ENCODE measurements around the gene SH3BP5.
A peak's percentile ranks its signal among the peaks of the same experiment; 100 is the strongest.
"Not testable (repeated sequence)": the region's sequence is repeated elsewhere in the genome, so short reads cannot be mapped to it uniquely, and the experiment has no call there.

Gene SH3BP5, protein sequence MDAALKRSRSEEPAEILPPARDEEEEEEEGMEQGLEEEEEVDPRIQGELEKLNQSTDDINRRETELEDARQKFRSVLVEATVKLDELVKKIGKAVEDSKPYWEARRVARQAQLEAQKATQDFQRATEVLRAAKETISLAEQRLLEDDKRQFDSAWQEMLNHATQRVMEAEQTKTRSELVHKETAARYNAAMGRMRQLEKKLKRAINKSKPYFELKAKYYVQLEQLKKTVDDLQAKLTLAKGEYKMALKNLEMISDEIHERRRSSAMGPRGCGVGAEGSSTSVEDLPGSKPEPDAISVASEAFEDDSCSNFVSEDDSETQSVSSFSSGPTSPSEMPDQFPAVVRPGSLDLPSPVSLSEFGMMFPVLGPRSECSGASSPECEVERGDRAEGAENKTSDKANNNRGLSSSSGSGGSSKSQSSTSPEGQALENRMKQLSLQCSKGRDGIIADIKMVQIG

DNA sequence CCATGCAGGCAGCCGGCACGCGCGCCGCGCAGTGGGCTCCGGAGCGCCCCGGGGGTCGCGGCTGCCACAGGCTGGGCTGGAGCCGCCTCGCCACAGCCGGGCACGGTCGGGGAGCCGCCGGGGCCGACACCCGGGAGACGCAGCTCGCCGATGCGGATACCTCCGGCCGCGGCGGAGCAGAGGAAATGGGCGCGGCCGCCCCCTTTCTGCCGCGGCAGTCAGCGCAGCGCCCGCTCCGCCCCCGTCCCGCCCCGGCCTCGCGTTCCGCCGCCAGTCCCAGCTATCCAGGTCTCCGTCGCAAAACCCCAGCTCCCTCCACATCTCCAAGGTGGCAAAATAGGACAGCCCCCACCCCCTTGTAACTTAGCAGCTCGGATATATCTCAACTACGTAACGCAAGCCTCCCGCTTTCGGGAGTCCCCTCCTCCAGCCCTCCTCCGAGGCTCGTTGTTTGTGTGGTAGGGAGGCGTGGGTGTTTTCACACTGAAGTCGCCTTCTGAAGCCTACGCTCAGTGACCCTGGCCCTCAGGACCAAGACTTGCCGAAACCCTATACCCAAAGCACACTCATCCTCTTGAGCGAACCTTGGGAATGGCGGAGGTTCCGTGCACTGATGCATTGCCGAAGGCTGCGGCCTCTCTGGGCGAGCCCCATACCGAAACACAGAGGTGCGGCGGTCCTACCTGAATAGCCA lies at the start of gene SH3BP5:
SH3BP5 (minus strand) TSS at position 182 of the 694 bp plus-strand sequence; CDS start at position 4, 178 bp downstream.
- DNase-seq (ENCODE audit: low read depth), result peak; percentile 14

DNA sequence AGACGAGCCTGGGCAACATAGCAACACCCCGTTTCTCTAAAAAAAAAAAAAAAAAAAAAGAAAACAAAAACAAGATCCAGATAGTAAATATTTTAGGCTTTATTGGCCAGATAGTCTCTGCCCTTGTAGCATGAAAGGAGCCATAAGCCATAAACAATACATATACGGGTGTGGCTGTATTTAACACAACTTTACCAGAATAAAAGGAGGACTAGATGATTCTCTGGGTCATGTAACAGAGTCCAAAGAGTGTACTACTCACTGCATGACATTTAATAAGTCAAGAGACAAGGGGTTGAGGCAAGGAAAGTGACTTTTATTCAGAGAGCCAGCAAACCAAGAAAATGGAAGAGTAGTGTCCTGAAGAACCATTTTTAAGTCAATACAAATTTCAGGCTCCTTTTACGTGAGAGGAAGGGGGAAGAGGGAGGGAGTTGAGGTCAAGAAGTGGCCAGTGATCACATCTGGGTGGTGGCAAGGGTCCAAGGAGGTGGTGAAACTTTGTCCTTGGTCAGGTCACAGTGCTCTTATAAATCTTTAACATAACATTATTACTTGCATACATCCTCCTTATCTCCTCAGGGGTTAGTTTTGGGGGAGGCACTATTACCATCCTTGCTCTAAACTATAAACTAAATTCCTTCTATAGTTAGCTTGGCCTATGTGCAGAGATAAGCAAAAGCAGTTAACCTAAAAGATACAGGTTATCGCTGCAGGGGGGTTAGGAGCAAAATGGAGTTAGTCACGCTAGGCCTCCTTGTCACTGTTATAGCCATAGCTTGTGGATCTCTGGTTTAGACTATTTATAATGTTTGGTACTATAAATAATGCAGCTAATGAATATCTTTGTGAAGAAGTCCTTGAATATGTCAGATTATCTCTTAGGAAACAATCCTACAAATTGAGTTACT lies 48.8 kb upstream of the SH3BP5 start:
- no peak for DNase-seq (ENCODE audit: low read depth)

DNA sequence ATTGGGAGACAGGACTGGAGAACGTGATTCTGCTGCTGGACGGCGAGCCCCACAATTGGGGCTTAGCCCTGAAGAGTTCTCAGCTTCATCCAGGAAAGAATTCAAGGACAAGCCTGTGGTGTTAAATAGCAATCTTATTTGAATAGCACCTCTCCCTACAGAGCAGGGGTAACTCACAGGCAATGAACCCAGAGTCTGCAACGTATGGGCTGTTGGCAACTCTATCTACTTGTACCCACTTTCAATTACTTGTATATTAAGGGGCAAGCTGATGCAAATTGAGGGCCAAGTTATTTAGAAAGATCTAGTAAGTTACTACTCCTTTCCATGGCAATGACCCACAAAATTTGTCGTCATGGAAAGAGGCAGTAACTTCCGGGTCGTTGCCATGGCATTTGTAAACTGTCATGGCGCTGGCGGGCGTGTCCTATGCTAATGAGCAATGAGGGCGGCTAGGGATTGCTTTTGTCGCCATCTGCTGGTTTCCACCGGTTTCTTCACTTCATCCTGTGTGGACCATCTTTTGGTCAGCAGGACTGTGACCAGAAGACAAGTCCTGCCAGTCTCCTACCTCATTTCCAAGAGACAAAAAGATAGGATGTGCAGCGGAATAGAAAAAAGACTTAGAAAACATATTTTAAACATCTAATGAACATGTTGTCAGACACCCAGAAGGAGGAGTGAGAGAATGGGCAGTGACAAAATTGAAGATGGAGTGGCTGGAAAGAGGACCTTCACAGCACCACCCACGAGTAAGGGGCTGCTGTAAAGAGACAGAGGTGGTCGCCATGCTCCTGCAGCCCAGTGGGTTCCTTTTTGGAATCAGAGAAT lies 45.8 kb upstream of the SH3BP5 start:
- DNase-seq (ENCODE audit: low read depth), result peak; percentile 80

DNA sequence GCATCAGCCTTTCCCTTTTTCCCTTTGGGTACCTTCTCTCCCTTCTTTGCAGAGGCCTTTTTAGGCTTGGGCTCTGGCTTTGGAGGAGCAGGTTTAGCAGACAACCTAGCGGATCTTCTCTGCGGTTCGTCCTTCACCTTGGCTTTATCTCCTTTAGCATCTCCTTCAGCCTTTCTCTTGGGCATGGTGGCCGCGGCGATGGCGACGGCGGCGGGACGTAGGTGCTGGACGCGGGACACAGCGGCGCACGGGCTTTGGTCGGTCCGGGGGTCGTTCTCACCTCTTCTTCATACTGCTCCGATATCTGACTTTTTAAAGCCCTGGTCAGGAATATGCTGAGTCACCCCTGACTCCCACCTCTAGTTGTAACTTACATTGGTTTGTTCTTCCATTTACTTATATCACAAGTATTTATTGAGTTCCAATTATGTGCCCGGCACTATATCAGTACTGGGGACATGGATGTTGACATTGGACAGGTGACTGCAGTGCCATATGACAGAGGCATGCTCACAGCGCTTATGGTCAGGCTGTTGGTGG lies 43.1 kb upstream of the SH3BP5 start:
- DNase-seq (ENCODE audit: low read depth), result no peak

GRCh38 chr3:15372918-15373317 lies 40.5 kb upstream of the SH3BP5 start:
- no peak for DNase-seq (ENCODE audit: low read depth)

DNA sequence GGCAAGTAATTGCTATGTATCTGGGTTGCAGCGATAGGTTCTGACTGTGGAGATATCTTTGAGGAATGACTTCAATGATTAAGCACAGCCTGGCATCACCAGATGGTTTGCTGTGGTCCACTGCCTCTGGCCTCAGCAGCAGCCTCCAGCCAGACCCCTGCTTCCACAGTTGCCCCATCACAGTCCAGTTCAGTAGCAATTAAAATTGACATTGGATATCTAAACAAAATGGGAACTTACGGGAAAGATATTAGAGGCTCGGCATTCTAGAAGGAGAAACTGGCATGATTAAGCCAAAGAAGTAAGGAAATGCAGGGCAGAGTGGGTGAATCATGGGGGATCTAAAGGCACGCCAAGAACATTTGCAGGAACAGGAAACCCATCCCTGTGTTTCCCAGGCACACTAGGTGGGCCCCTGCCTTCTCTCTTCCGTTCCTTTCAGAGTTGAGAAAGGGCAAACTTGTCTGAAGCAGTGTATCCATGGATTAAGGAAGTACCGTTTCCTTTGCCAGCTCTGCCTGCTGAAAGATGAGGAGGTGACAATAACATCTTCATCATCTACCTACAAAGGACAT lies 36.3 kb upstream of the SH3BP5 start:
- no peak for DNase-seq (ENCODE audit: low read depth)

GRCh38 chr3:15367059-15367458 lies 34.7 kb upstream of the SH3BP5 start:
- no peak for DNase-seq (ENCODE audit: low read depth)

- DNase-seq (ENCODE audit: low read depth), result not testable (repeated sequence)
These were observed 31.7 kb upstream of the SH3BP5 start for GRCh38 chr3:15364078-15364477.

GRCh38 chr3:15361494-15362214 lies 29.3 kb upstream of the SH3BP5 start:
- DNase-seq (ENCODE audit: low read depth), result no peak

DNA sequence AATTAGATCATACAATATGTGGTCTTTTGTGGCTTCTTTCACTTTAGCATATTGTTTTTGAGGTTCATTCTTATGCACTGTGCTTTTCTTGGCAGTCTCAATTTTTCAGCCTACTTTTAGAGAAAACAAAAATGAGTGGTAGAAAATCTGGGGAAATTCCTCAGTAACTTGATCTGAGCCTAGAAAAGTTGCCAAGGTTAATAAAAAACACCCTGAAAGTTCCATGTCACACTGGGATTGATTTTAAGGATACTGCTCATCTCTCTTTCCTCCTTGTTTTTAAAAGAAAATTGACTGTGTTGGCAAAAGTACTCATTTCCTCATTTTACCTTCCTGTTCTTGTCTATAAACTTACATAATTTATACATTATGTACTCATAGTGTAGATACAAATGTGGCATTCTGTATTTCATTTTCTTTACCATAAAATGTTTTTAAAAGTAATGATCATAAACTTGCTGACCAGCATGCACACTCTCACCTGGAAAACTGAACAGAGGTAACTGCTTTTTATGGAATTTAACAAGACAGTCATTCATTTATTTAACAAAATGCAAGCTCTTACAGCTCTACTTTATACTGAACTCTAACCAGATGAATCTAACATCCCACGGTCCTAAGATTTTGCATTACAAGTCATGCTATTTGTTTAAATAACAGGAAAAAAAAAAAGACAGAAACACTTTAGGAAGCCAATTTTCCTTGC lies 28.6 kb upstream of the SH3BP5 start:
- DNase-seq (ENCODE audit: low read depth), result no peak

GRCh38 chr3:15359677-15360397 lies 27.5 kb upstream of the SH3BP5 start:
- no peak for DNase-seq (ENCODE audit: low read depth)

- not testable (repeated sequence) for DNase-seq (ENCODE audit: low read depth)
These were observed 24.3 kb upstream of the SH3BP5 start for GRCh38 chr3:15356651-15357061.

DNA sequence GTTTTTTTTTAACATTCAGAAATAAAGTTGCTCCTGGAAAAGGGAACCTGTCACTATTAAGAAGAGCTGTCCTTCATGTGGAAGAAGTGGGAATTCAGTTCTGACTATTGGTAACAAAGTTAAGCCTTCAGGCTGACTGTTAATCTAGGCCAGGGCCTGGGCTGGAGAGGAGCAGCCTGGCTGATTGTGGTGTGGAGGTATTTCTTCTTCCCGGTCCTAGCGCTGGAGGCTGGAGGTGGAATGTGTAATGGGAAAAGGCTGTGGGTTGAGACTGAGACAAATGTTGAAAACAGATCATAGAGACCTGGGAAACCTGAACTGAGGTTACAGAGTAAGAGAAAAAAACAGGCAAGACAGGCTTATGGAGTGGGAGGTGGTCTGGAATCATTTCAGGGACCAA lies 23.8 kb upstream of the SH3BP5 start:
- DNase-seq (ENCODE audit: low read depth), result no peak

GRCh38 chr3:15355086-15355485 lies 22.7 kb upstream of the SH3BP5 start:
- no peak for DNase-seq (ENCODE audit: low read depth)

GRCh38 chr3:15354485-15354884 lies 22.1 kb upstream of the SH3BP5 start:
- DNase-seq (ENCODE audit: low read depth), result no peak

- DNase-seq (ENCODE audit: low read depth), result no peak
These were observed 17.8 kb upstream of the SH3BP5 start for GRCh38 chr3:15350141-15350540.

- DNase-seq (ENCODE audit: low read depth), result not testable (repeated sequence)
These were observed 17.1 kb upstream of the SH3BP5 start for GRCh38 chr3:15349438-15349837.

- no peak for DNase-seq (ENCODE audit: low read depth)
These were observed 15.9 kb upstream of the SH3BP5 start for GRCh38 chr3:15348246-15348645.

DNA sequence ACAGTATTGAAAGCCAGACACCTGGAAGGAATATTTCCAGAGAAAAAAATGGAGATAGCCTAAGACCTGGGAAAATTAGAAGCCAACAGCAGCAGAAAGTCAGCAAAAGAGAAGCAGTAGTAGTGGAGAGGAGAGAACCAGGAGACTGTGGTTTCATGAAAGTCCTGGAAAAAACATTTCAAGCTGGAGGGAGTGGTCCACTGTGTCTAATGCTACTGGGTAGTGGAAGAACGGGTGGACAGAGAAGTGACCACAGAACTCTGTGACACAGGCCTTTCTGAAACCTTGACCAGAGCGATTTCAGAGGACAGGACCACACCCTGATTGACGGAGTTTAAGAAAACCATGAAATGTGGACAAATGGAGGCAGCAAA lies 15.3 kb upstream of the SH3BP5 start:
- no peak for DNase-seq (ENCODE audit: low read depth)
